ENCODE measurements around the gene ADGRF4.
"Not testable (repeated sequence)": the region's sequence is repeated elsewhere in the genome, so short reads cannot be mapped to it uniquely, and the experiment has no call there.

Gene ADGRF4

DNA sequence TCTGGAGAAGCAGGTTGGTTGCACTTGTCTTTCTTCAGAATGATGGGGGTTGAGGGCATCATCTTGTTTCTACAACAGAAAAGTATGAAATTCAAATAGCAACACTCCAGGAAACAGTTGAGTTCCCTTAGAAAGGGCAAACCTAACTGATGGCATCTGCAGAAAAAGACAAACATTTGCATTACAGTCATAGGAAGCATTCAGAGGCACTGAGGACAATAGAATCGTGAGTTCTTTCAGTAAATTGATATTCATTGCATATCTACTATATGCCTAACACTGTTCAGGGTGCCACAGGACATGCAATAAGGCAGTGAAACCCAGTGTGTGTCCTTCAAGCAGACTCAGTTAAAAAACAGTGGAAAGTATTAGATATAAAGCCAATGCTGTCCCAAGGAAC lies 42.3 kb downstream of the ADGRF4 start:
- no peak for DNase-seq

DNA sequence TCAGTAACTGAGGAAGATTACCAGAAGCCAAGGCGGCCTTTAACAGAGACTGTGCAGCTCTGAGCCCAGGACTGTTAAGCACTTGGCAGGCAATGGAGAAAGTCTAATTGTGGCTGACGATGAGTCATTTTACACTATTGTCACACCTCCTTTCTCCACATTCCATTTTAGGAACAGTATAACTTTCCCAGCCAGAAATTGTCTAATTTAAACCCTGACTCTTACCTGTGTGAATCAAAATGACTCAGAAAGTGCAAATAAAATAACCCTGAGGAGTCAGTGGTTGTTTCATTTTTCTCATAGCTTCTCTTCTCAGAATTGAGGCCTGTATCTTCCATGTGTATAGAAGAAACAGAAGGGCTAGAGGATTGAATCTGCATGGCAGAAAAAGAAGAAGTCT lies 43.4 kb downstream of the ADGRF4 start:
- no peak for DNase-seq

DNA sequence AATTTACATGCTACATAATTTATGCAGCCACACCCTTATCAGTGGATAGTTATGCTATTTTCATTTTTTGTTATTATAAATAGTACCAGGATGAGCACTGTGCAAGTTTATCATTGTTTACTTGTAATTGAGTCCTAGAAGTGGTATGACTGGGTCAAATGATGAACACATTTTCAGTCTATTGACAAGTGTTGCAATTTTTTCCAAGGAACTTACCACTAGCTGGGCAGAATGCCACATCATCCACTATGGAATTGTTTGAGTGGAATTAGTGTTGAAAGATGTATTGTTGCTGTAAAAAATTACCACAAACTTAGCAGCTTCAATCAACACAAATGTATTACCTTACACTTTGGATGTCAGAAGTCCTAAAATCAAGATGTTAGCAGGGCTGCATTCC lies 45.4 kb downstream of the ADGRF4 start:
- DNase-seq = no peak

DNA sequence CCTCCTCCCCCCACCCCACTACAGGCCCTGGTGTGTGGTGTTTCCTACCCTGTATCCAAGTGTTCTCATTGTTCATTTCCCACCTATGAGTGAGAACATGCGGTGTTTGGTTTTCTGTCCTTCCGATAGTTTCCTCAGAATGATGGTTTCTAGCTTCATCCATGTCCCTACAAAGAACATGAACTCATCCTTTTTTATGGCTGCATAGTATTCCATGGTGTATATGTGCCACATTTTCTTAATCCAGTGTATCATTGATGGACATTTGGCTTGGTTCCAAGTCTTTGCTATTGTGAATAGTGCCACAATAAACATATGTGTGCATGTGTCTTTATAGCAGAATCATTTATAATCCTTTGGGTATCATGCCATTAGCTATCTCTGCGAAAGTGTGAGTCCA lies 46.9 kb downstream of the ADGRF4 start:
- DNase-seq = not testable (repeated sequence)

DNA sequence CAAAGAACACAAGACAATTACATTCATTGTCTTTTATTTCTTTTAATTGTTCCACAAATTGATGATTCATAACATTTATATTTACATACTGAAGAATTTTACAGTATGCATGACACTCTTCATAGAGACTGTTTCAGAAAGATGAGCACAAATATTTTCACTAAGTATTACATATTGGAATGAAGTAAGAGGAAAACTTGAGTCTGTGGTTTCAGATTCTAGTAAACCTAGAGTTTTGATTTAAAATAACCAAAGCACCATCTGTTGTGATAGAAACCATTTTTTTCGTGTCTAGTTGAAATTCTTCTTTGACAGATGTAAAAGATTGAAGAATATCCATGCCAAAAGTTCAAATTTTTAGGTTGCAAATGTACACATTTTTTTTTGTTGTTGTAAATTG lies 51.4 kb downstream of the ADGRF4 start:
- DNase-seq = no peak

DNA sequence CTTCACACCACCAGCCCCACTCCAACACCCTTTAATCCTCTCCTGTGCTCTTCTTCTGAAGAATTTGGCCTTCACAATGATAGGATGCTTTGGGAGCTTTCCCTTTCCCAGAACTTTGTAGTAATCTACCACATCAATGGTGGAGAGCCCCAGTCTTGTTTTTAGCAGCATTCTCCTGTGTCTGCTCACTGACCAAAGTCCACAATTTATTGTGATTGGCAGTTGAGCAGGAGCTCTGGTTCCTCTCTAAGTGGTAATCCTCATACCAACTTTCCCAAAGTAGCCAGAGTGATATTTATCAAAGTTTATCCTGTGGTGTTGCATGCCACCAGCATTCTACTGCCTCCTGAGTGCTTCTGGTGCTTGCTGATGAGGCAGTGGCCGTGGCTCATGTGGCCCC lies 54.4 kb downstream of the ADGRF4 start:
- DNase-seq = no peak

DNA sequence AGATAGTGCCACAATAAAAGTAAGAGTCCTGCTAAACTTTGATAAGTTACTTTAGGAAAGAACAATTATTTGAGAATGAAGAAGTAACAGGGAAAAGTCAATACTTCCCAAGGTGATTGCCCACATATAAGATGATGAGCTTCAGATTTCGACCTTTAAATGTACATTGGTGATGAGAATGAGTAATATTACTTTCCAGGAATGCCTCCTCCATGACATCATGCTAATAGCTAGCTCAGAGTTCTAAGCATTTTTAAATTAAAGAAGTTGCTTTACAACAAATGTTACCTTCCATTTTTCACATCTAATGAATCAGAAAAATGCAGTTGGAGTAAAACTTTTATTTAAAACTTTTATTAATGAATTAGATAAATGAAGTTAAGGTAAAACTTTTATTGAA lies 61.0 kb downstream of the ADGRF4 start:
- DNase-seq = no peak

DNA sequence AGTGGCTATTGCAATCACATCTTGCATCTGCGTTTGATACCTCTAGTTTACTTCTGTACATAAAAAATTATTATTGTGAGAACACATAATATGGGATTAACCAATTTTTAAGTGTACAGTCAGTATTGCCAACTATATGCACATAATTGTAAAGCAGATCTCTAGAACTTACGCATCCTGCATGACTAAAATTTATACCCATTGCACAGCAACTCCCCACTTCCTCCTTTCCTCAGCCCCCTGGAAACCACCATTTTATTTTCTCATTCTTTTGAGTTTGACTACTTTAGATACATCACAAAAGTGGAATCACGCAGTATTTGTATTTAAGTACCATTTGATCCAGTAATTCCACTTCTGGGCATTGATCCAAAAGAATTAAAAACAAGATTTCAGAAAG lies 64.1 kb downstream of the ADGRF4 start:
- DNase-seq = no peak

DNA sequence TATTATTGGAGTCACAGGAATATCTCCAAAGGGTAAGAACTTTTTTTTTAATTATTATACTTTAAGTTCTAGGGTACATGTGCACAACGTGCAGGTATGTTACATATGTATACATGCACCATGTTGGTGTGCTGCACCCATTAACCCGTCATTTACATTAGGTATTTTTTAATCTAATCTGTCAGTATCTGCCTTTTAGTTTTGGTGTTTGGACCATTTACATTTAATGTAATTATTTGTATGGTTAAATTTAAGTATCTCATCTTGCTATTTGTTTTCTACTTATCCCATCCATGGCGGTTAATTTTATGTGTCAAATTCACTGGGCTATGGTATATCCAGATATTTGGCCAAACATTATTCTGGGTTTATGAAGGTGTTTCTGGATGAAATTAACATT lies 68.1 kb downstream of the ADGRF4 start:
- DNase-seq = no peak

DNA sequence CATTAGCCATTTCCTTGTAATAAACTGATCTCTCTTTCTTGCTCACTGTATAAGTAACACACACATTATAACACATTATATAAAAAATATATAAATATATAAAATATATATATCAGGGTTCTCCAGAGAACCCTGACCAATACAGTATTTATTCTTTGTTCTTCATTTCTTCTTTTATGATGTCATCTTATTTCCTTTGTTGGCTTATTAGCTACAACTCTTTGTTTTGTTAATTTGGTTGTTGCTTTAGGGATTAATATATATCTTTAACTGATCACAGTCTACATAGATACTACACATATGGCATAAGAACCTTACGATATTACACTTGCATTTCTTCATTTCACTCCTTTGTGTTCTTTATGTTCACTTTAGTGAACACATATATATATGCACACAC lies 68.7 kb downstream of the ADGRF4 start:
- no peak for DNase-seq

DNA sequence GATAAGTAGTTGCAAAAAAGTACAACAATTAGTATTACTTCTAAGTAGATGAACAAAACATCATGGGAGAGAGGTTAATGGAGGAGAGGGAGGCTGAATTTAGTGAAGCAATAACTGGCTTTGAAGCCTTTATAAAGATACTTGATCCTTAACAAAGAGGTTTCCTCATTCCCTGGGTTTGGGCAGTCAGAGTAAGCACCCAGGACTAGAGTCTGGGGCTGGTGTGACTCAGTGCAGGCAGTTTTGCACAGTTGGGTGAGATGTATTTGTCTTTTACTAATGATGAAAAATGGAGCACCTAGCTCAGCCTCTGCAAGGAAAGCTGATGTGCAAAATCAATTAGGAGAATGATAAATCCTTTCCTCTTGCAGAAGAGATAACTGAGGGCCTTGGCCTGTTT lies 71.6 kb downstream of the ADGRF4 start:
- no peak for DNase-seq

Measured in activated naive CD4-positive, alpha-beta T cell treated with Interleukin-2 at 50 U/mL for 16 hours (primary cell).